H1 (cell line): Measurements from ENCODE around the gene OSBPL3. TPM values are rescaled to one million over a fixed set of nuclear protein-coding genes. Genes with fewer than 3 reads are reported as not detected.

Experiments
- CTCF ChIA-PET: fragments of 300-600 bp; sonication (Branson Sonifier 250); formaldehyde crosslinking; loops from one replicate; lab custom pipeline; 2021; ENCODE audit not compliant: partially characterized antibody; lab: Charles Lee
- POLR2A ChIA-PET: fragments of 300-600 bp; sonication (Branson Sonifier 250); formaldehyde crosslinking; loops from one replicate; lab custom pipeline; 2021; ENCODE audit warnings: inconsistent platforms; ENCODE audit not compliant: partially characterized antibody; lab: Charles Lee
- DNase-seq, 2 experiments: peaks; one replicate each; pipeline versions ENCODE4 v3.0.0 to v3.0.0-alpha.2; 2010 to 2022; ENCODE audit warnings: low spot score in 2 of 2, low read depth in 1 of 2, mixed read lengths in 1 of 2
- FAIRE-seq: peaks from 2 replicates; lab custom pipeline; 2011; peaks lifted over from hg19 to GRCh38; lab: Jason Lieb, UNC
- H2AFZ ChIP-seq: 2 replicates; pipeline ENCODE4 v1.8.1; 2012; ENCODE audit warnings: low read length, inconsistent platforms
- H2AK5ac ChIP-seq: 2 replicates; pipeline ENCODE4 v1.6.1; 2013; ENCODE audit warnings: low read depth, low read length
- H2BK120ac ChIP-seq: replicated peaks from 2 replicates; pipeline ENCODE3; 2013; ENCODE audit warnings: low read depth, low read length, inconsistent platforms
- H2BK12ac ChIP-seq: 2 replicates; pipeline ENCODE4 v1.6.1; 2013; ENCODE audit warnings: low read depth, low read length
- H2BK15ac ChIP-seq: 2 replicates; pipeline ENCODE4 v1.6.1; 2013; ENCODE audit warnings: low read length
- H2BK20ac ChIP-seq: 2 replicates; pipeline ENCODE4 v1.6.1; 2013; ENCODE audit warnings: low read length
- H2BK5ac ChIP-seq: 2 replicates; pipeline ENCODE4 v1.6.1; 2013; ENCODE audit warnings: low read depth, low read length
- H3K14ac ChIP-seq: 2 replicates; pipeline ENCODE4 v1.6.1; 2013; ENCODE audit warnings: inconsistent platforms; ENCODE audit not compliant: insufficient read length
- H3K18ac ChIP-seq: 2 replicates; pipeline ENCODE4 v1.6.1; 2013; ENCODE audit warnings: low read length; ENCODE audit errors: extremely low read depth
- H3K23ac ChIP-seq: 2 replicates; pipeline ENCODE4 v1.6.1; 2013; ENCODE audit warnings: inconsistent platforms; ENCODE audit not compliant: insufficient read length
- H3K23me2 ChIP-seq: 2 replicates; pipeline ENCODE4 v1.6.1; 2013; ENCODE audit warnings: low read depth, low read length
- H3K27ac ChIP-seq: 2 replicates; pipeline ENCODE4 v1.6.1; 2011; ENCODE audit warnings: low read depth, low read length, inconsistent platforms
- H3K27me3 ChIP-seq, 4 experiments: replicated peaks in 1 of 4; 1 replicate in 1 of 4; 2 replicates in 3 of 4; pipeline versions ENCODE4 v1.6.1 to v1.8.1; 2011 to 2013; ENCODE audit warnings: low read length in 3 of 4, mild to moderate bottlenecking in 3 of 4, inconsistent platforms in 2 of 4, mixed read lengths in 2 of 4, moderate library complexity in 1 of 4; ENCODE audit not compliant: control insufficient read depth in 3 of 4, insufficient read depth in 3 of 4; ENCODE audit errors: extremely low read depth in 1 of 4
- H3K36me3 ChIP-seq, 4 experiments: 2 replicates each; pipeline versions ENCODE4 v1.6.1 to v1.8.1; 2011 to 2013; ENCODE audit warnings: mild to moderate bottlenecking in 4 of 4, low read length in 3 of 4, moderate library complexity in 2 of 4, control low read depth in 1 of 4, inconsistent platforms in 1 of 4; ENCODE audit not compliant: insufficient read depth in 4 of 4, control insufficient read depth in 2 of 4
- H3K4ac ChIP-seq: replicated peaks from 2 replicates; pipeline ENCODE3; 2013; ENCODE audit warnings: low read length, low read depth, mixed read lengths, inconsistent platforms; ENCODE audit not compliant: insufficient read length
- H3K4me1 ChIP-seq, 4 experiments: replicated peaks in 1 of 4; 1 replicate in 1 of 4; 2 replicates in 3 of 4; pipeline versions ENCODE4 v1.6.1 to v1.8.1; 2011 to 2013; ENCODE audit warnings: low read length in 3 of 4, inconsistent platforms in 2 of 4, mixed read lengths in 1 of 4; ENCODE audit not compliant: insufficient read depth in 4 of 4, control insufficient read depth in 3 of 4
- H3K4me2 ChIP-seq, 2 experiments: 2 replicates each; pipeline versions ENCODE4 v1.6.1 to v1.8.1; 2011 to 2013; ENCODE audit warnings: low read depth in 2 of 2, low read length in 2 of 2, control low read depth in 1 of 2, inconsistent platforms in 1 of 2, mild to moderate bottlenecking in 1 of 2; ENCODE audit not compliant: insufficient read depth in 1 of 2
- H3K4me3 ChIP-seq, 4 experiments: fragments of 200-600, 300-600 bp in 1 of 4; sonication (generic), shearing (Covaris generic), sonication (Bioruptor Twin) in 1 of 4; 2 replicates each; pipeline versions ENCODE4 v1.5.1 to v1.8.1; 2011 to 2016; ENCODE audit warnings: low read length in 4 of 4, low read depth in 3 of 4, control low read depth in 2 of 4, inconsistent platforms in 2 of 4, mild to moderate bottlenecking in 2 of 4, mixed read lengths in 1 of 4, moderate library complexity in 1 of 4; ENCODE audit not compliant: insufficient read depth in 2 of 4; ENCODE audit errors: extremely low read depth in 1 of 4
- H3K56ac ChIP-seq: replicated peaks from 2 replicates; pipeline ENCODE3; 2013; ENCODE audit warnings: low read depth, mild to moderate bottlenecking, mixed read lengths, low read length, inconsistent platforms; ENCODE audit not compliant: insufficient read length
- H3K79me1 ChIP-seq: 2 replicates; pipeline ENCODE4 v1.6.1; 2013; ENCODE audit warnings: low read depth, low read length, control low read depth
- H3K79me2 ChIP-seq, 2 experiments: 2 replicates each; pipeline versions ENCODE4 v1.6.1 to v1.8.1; 2012 to 2013; ENCODE audit warnings: low read length in 2 of 2, mild to moderate bottlenecking in 2 of 2, inconsistent platforms in 1 of 2; ENCODE audit not compliant: insufficient read depth in 2 of 2, control insufficient read depth in 1 of 2
- H3K9ac ChIP-seq, 4 experiments: replicated peaks in 1 of 4; 1 replicate in 1 of 4; 2 replicates in 3 of 4; pipeline versions ENCODE4 v1.6.1 to v1.8.1; 2011 to 2013; ENCODE audit warnings: low read depth in 3 of 4, low read length in 3 of 4, control low read depth in 2 of 4, mild to moderate bottlenecking in 2 of 4, moderate library complexity in 2 of 4, inconsistent platforms in 1 of 4; ENCODE audit errors: extremely low read depth in 1 of 4
- H3K9me3 ChIP-seq, 2 experiments: 2 replicates each; pipeline versions ENCODE4 v1.6.1 to v1.8.1; 2012 to 2013; ENCODE audit warnings: mild to moderate bottlenecking in 2 of 2, moderate library complexity in 2 of 2, control low read depth in 1 of 2, inconsistent platforms in 1 of 2, low read depth in 1 of 2, low read length in 1 of 2, mixed read lengths in 1 of 2; ENCODE audit not compliant: insufficient read depth in 2 of 2
- H4K20me1 ChIP-seq, 2 experiments: replicated peaks in 1 of 2; 2 replicates each; pipeline versions ENCODE3 to v1.8.1; 2011 to 2013; ENCODE audit warnings: inconsistent platforms in 2 of 2, low read length in 2 of 2, mild to moderate bottlenecking in 1 of 2; ENCODE audit not compliant: insufficient read depth in 2 of 2, control insufficient read depth in 1 of 2
- H4K5ac ChIP-seq: 2 replicates; pipeline ENCODE4 v1.6.1; 2013; ENCODE audit warnings: low read length, low read depth, mixed read lengths, inconsistent platforms; ENCODE audit not compliant: insufficient read length
- H4K8ac ChIP-seq: 2 replicates; pipeline ENCODE4 v1.8.0; 2013; ENCODE audit warnings: mild to moderate bottlenecking, moderate library complexity, low read length, inconsistent platforms; ENCODE audit not compliant: insufficient read depth; ENCODE audit errors: extremely low read depth
- H4K91ac ChIP-seq: replicated peaks from 2 replicates; pipeline ENCODE3; 2013; ENCODE audit warnings: low read length, mixed read lengths, inconsistent platforms; ENCODE audit not compliant: insufficient read length
- BCL11A ChIP-seq, 2 experiments: IDR thresholded peaks; one replicate each; pipeline ENCODE4 v1.6.1; 2011; ENCODE audit warnings: low read depth in 2 of 2, low read length in 2 of 2, mild to moderate bottlenecking in 2 of 2
- KDM4A ChIP-seq: IDR thresholded peaks from one replicate; pipeline ENCODE4 v1.7.1; 2012; ENCODE audit warnings: low read depth, mild to moderate bottlenecking, moderate library complexity, low read length, inconsistent platforms; ENCODE audit not compliant: severe bottlenecking
- MAX ChIP-seq: IDR thresholded peaks from 2 replicates; pipeline ENCODE4 v1.6.1; 2012; ENCODE audit warnings: inconsistent platforms
- POLR2AphosphoS5 ChIP-seq: IDR thresholded peaks from 2 replicates; pipeline ENCODE4 v1.6.1; 2011; ENCODE audit warnings: low read depth, low read length
- SIN3A ChIP-seq, 2 experiments: IDR thresholded peaks in 1 of 2; conservative IDR thresholded peaks in 1 of 2; 2 replicates each; pipeline ENCODE4 v1.6.1; 2011 to 2012; ENCODE audit warnings: low read length in 2 of 2, improper control_type of control experiment in 1 of 2, low read depth in 1 of 2, mild to moderate bottlenecking in 1 of 2
- SP2 ChIP-seq: IDR thresholded peaks from 2 replicates; pipeline ENCODE4 v1.6.1; 2012; ENCODE audit warnings: mild to moderate bottlenecking, low read length, inconsistent platforms
- WGBS, 2 experiments: shearing (Covaris generic) in 1 of 2; methylation state at CpG; one replicate each; pipeline versions ENCODE4 v1.1.6 to v1.1.7; 2013 to 2015; ENCODE audit warnings: low lambda C conversion rate in 2 of 2, mixed read lengths in 2 of 2, inconsistent platforms in 1 of 2, low coverage in 1 of 2, missing lambda C conversion rate in 1 of 2; ENCODE audit not compliant: insufficient replicate concordance in 2 of 2, insufficient coverage in 1 of 2, insufficient read length in 1 of 2; ENCODE audit errors: extremely low coverage in 1 of 2, missing lambda C conversion rate in 1 of 2; 5-methylcytosine and 5-hydroxymethylcytosine counted together
- polyA plus RNA-seq, 7 experiments: library from polyadenylated mRNA; depleted of rRNA in 3 of 7; stranded (reverse) in 5 of 7; unstranded in 2 of 7; fragments of >200 nt in 5 of 7; fragments of 200-250 nt in 2 of 7; gene quantifications; 1 replicate in 5 of 7; 2 replicates in 1 of 7; 4 replicates in 1 of 7; pipeline versions ENCODE4 v1.2.1 to v1.2.3, GENCODE V29; 2011 to 2013; ENCODE audit warnings: missing spikeins in 2 of 7, mixed read lengths in 2 of 7
- total RNA-seq: library from RNA; stranded (reverse); fragmentation: NEBNext Ultra II Directional; extraction: Animal tissue kit (Norgen Biotek cat#: 25700); gene quantifications from 2 replicates; pipeline ENCODE4 v1.2.1, GENCODE V29; 2021

The OSBPL3 gene
- total and polyA plus RNA-seq, 2 of the 8 experiments (the other 6 are each of a cell fraction or from before 2014, with no cell fraction given) = 2.8 to 13.9 TPM

- Histone ChIP-seq H4K91ac (peak overlapping the region; percentile 29), H3K23ac (no peak overlapping the region), H3K79me1 (no peaks in the 10 kb centered on the region; the same call in 1 of the 2 replicates), H4K5ac (no peak overlapping the region), H4K8ac (peak overlapping the region; percentile 73; the same call in 1 of the 2 replicates), H3K36me3 (no peaks in the 10 kb centered on the region), H3K9me3 (no peaks in the 10 kb centered on the region; a peak in 1 of 4 replicates), H3K18ac (peak overlapping the region; percentile 93), H2BK15ac (no peak overlapping the region), H3K79me2 (peaks cover 0 to 11% of the 10 kb centered on the region in 2 experiments; a peak in 2 of 4 replicates), H3K4me3 (peak overlapping the region; percentile 47 to 79 (median 76)), H3K56ac (no peak overlapping the region), H3K4me2 (peak overlapping the region; percentile 76 to 97), H3K9ac (peak overlapping the region in 2 of 4 experiments; percentile 34 to 50; a peak in 4 of 7 replicates), H2BK5ac (peak overlapping the region; percentile 32; the same call in 1 of the 2 replicates), H3K4ac (no peak overlapping the region), H3K14ac (no peak overlapping the region), H2AK5ac (no peak overlapping the region), H2AFZ (peak overlapping the region; percentile 43; the same call in 1 of the 2 replicates), H3K4me1 (peaks cover 6 to 14% (median 10%) of the 10 kb centered on the region in 4 experiments), H3K27ac (no peak overlapping the region), H4K20me1 (peaks cover 0 to 6% of the 10 kb centered on the region in 2 experiments)
- no peak for FAIRE-seq
- no peak for DNase-seq
- CTCF ChIA-PET = interaction anchor here (0.6 to 1.7 kb wide), 9 partner anchors 9 to 1175 kb away, joined by 3 to 7 read pairs (median 4); no protein-coding TSS in a partner anchor
- WGBS, 2 experiments = 7% methylated on average over 24 of the region's 26 CpGs; no CpG with 5 or more reads in 1 of the 2 experiments
- TF ChIP-seq POLR2AphosphoS5 (no peak), MAX (peak; percentile 53), BCL11A (IDR thresholded peaks at IDR 0.05; ENCODE audit: low read depth in 2 of 2, low read length in 2 of 2) (no peak), KDM4A (peak; percentile 91), SIN3A (conservative IDR thresholded peaks at IDR 0.05 in 1 of 2, IDR thresholded peaks at IDR 0.05 in 1 of 2; ENCODE audit: low read depth in 1 of 2, low read length in 2 of 2) (peak in 1 of 2 experiments; percentile 13; a peak in 1 of 4 replicates), SP2 (no peak)
- TF ChIP-seq, all 59 proteins: peak for 3
- no peak overlapping the region for H2BK20ac ChIP-seq
- H2BK12ac ChIP-seq = 0 out of 2 replicates have a peak overlapping the region, but pooled peaks have one; percentile 53
- H3K27me3 ChIP-seq = peaks cover 8 to 36% (median 28%) of the 10 kb centered on the region in 4 experiments
- H2BK120ac ChIP-seq = no peak overlapping the region
- POLR2A ChIA-PET = interaction anchor here (0.8 to 1.6 kb wide), 4 partner anchors 9 to 145 kb away, joined by 3 to 5 read pairs (median 4); partner anchors contain the start of gene CYCS
- peaks cover 21% of the 10 kb centered on the region; the same call in 1 of the 2 replicates for H3K23me2 ChIP-seq
These were observed 674 bp upstream of the OSBPL3 start for GRCh38 chr7:24980534-24981170.
